HEK293 (cell line): ENCODE results near the gene PPFIBP1.
A peak's percentile ranks its signal among the peaks of the same experiment; 100 is the strongest.

Experiments
- CTCF ChIA-PET: fragments of 350-600 bp; formaldehyde crosslinking; extraction: SDS; loops from one replicate; lab custom pipeline; 2021; ENCODE audit warnings: antibody characterized with exemption; lab: Yijun Ruan, JAX
- POLR2A ChIA-PET: fragments of 300-600 bp; formaldehyde crosslinking; extraction: SDS; loops from one replicate; lab custom pipeline; 2020; ENCODE audit warnings: antibody characterized with exemption, inconsistent platforms; lab: Yijun Ruan, JAX
- H3K27ac ChIP-seq: fragments of 200-500 bp; sonication (Bioruptor generic); 2 replicates; pipeline ENCODE4 v1.5.1; 2014; ENCODE audit warnings: low read depth, low read length, control low read depth, inconsistent platforms; ENCODE audit errors: extremely low read depth
- H3K36me3 ChIP-seq, 2 experiments: fragments of 200-500 bp in 1 of 2; sonication (Bioruptor generic) in 1 of 2; 1 replicate in 1 of 2; 2 replicates in 1 of 2; pipeline ENCODE4 v1.5.1; 2014 to 2017; ENCODE audit warnings: inconsistent platforms in 2 of 2, low read length in 2 of 2; ENCODE audit not compliant: control insufficient read depth in 2 of 2, insufficient read depth in 1 of 2
- H3K4me1 ChIP-seq: fragments of 200-500 bp; sonication (Bioruptor generic); 2 replicates; pipeline ENCODE4 v1.5.1; 2014; ENCODE audit warnings: mild to moderate bottlenecking, low read length, inconsistent platforms; ENCODE audit not compliant: control insufficient read depth, insufficient read depth
- H3K4me3 ChIP-seq: 2 replicates; pipeline ENCODE4 v1.5.1; 2011; ENCODE audit warnings: low read depth, mild to moderate bottlenecking, control low read depth, low read length, moderate library complexity
- H3K9me3 ChIP-seq: fragments of 200-500 bp; sonication (Bioruptor generic); 2 replicates; pipeline ENCODE4 v1.5.1; 2014; ENCODE audit warnings: low read depth, low read length, inconsistent platforms; ENCODE audit not compliant: control insufficient read depth, insufficient read depth
- GLI2 ChIP-seq: fragments of 450-650 bp; formaldehyde crosslinking; IDR thresholded peaks from 2 replicates; pipeline ENCODE4; 2017; ENCODE audit warnings: missing biosample characterization, missing genetic modification characterization, low read depth, borderline replicate concordance
- GLIS1 ChIP-seq: fragments of 450-650 bp; formaldehyde crosslinking; IDR thresholded peaks from 2 replicates; pipeline ENCODE4 v1.5.1; 2016; ENCODE audit warnings: missing biosample characterization, missing genetic modification characterization
- MEIS1 ChIP-seq: sonication (generic); formaldehyde crosslinking; IDR thresholded peaks from 2 replicates; pipeline ENCODE4 v1.8.1; 2022; ENCODE audit warnings: missing genetic modification reagents, mild to moderate bottlenecking, borderline replicate concordance
- MZF1 ChIP-seq: fragments of 450-650 bp; formaldehyde crosslinking; IDR thresholded peaks from 2 replicates; pipeline ENCODE4 v1.5.1; 2017; ENCODE audit warnings: missing biosample characterization, missing genetic modification characterization, borderline replicate concordance
- OSR2 ChIP-seq: fragments of 450-650 bp; formaldehyde crosslinking; IDR thresholded peaks from 2 replicates; pipeline ENCODE4 v1.5.1; 2016; ENCODE audit warnings: missing biosample characterization, missing genetic modification characterization
- SP7 ChIP-seq: fragments of 450-650 bp; formaldehyde crosslinking; IDR thresholded peaks from 2 replicates; pipeline ENCODE4 v1.5.1; 2016; ENCODE audit warnings: missing biosample characterization, missing genetic modification characterization
- TRIM28 ChIP-seq: IDR thresholded peaks from 2 replicates; pipeline ENCODE4 v1.6.1; 2011; ENCODE audit warnings: low read length, control low read depth, borderline replicate concordance
- WT1 ChIP-seq: fragments of 450-650 bp; formaldehyde crosslinking; IDR thresholded peaks from 2 replicates; pipeline ENCODE4 v1.5.1; 2016; ENCODE audit warnings: missing biosample characterization, missing genetic modification characterization
- ZBTB20 ChIP-seq: fragments of 450-650 bp; formaldehyde crosslinking; IDR thresholded peaks from 2 replicates; pipeline ENCODE4 v1.5.1; 2016; ENCODE audit warnings: missing biosample characterization, missing genetic modification characterization
- ZFHX2 ChIP-seq: fragments of 450-650 bp; formaldehyde crosslinking; conservative IDR thresholded peaks from 2 replicates; pipeline ENCODE4 v1.5.1; 2016; ENCODE audit warnings: missing biosample characterization, missing genetic modification characterization
- ZIC2 ChIP-seq: fragments of 450-650 bp; formaldehyde crosslinking; IDR thresholded peaks from 2 replicates; pipeline ENCODE4 v1.5.1; 2016; ENCODE audit warnings: missing biosample characterization, missing genetic modification characterization
- ZNF121 ChIP-seq: fragments of 450-650 bp; formaldehyde crosslinking; IDR thresholded peaks from 2 replicates; pipeline ENCODE4 v1.5.1; 2016; ENCODE audit warnings: missing biosample characterization, missing genetic modification characterization
- ZNF248 ChIP-seq: fragments of 450-650 bp; formaldehyde crosslinking; IDR thresholded peaks from 2 replicates; pipeline ENCODE4 v1.5.1; 2017; ENCODE audit warnings: missing biosample characterization, missing genetic modification characterization
- ZNF302 ChIP-seq: fragments of 450-650 bp; formaldehyde crosslinking; IDR thresholded peaks from 2 replicates; pipeline ENCODE4 v1.5.1; 2016; ENCODE audit warnings: missing biosample characterization, missing genetic modification characterization, low read depth
- ZNF324 ChIP-seq: fragments of 450-650 bp; formaldehyde crosslinking; IDR thresholded peaks from 2 replicates; pipeline ENCODE4 v1.5.1; 2016; ENCODE audit warnings: missing biosample characterization, missing genetic modification characterization
- ZNF473 ChIP-seq: fragments of 450-650 bp; formaldehyde crosslinking; IDR thresholded peaks from 2 replicates; pipeline ENCODE4 v1.5.1; 2017; ENCODE audit warnings: missing biosample characterization, missing genetic modification characterization
- ZNF514 ChIP-seq: fragments of 450-650 bp; formaldehyde crosslinking; IDR thresholded peaks from 2 replicates; pipeline ENCODE4 v1.5.1; 2016; ENCODE audit warnings: missing biosample characterization, missing genetic modification characterization
- ZNF529 ChIP-seq: fragments of 450-650 bp; formaldehyde crosslinking; IDR thresholded peaks from 2 replicates; pipeline ENCODE4 v1.5.1; 2017; ENCODE audit warnings: missing genetic modification characterization, missing biosample characterization; ENCODE audit not compliant: insufficient replicate concordance
- ZNF660 ChIP-seq: fragments of 450-650 bp; IDR thresholded peaks from 2 replicates; pipeline ENCODE4 v1.5.1; 2018; ENCODE audit warnings: missing biosample characterization, mild to moderate bottlenecking, missing genetic modification characterization
- ZNF677 ChIP-seq: fragments of 450-650 bp; IDR thresholded peaks from 2 replicates; pipeline ENCODE4 v1.5.0; 2018; ENCODE audit warnings: missing biosample characterization, mild to moderate bottlenecking, missing genetic modification characterization, moderate library complexity
- ZSCAN23 ChIP-seq: fragments of 450-650 bp; formaldehyde crosslinking; IDR thresholded peaks from 2 replicates; pipeline ENCODE4 v1.5.1; 2016; ENCODE audit warnings: missing biosample characterization, missing genetic modification characterization
- TF ChIP-seq, protein P1 (sequence below): fragments of 450-650 bp; formaldehyde crosslinking; IDR thresholded peaks from 2 replicates; pipeline ENCODE4 v1.5.1; 2016; ENCODE audit warnings: missing biosample characterization, missing genetic modification characterization
- TF ChIP-seq, protein P2 (sequence below): fragments of 450-650 bp; formaldehyde crosslinking; IDR thresholded peaks from 2 replicates; pipeline ENCODE4 v1.5.1; 2016; ENCODE audit warnings: missing biosample characterization, missing genetic modification characterization
- TF ChIP-seq, protein P3 (sequence below): fragments of 450-650 bp; formaldehyde crosslinking; IDR thresholded peaks from 2 replicates; pipeline ENCODE4 v1.5.1; 2017; ENCODE audit warnings: missing biosample characterization, missing genetic modification characterization
- TF ChIP-seq, protein P4 (sequence below): fragments of 450-650 bp; formaldehyde crosslinking; optimal IDR thresholded peaks from 2 replicates; pipeline ENCODE3; 2016; ENCODE audit warnings: missing biosample characterization, mild to moderate bottlenecking, missing genetic modification characterization

Gene PPFIBP1

DNA sequence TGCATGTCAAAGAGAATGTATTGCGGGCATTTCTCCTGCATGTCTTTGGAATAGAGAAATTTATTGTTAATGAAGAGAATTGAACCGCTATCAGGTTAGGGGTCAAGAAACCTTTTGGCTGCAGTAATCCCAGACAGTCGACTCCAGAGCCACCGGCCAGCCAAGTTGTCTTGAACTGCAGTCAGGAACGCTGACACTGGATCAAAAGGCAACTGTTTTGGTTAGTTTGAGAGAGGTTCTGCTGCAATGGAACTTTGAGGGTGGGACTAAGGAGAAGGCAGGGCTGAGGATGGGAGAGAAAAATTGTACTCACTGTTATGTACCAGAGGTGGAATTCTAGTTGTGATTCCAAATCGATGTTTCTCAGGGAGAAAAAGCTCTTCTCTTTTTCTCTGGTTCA is 28.2 kb downstream of the PPFIBP1 start:
- TF ChIP-seq, protein P1, sequence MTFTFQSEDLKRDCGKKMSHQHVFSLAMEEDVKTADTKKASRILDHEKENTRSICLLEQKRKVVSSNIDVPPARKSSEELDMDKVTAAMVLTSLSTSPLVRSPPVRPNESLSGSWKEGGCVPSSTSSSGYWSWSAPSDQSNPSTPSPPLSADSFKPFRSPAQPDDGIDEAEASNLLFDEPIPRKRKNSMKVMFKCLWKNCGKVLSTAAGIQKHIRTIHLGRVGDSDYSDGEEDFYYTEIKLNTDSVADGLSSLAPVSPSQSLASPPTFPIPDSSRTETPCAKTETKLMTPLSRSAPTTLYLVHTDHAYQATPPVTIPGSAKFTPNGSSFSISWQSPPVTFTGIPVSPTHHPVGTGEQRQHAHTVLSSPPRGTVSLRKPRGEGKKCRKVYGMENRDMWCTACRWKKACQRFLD: no peak
- TF ChIP-seq SP7 (no peak), ZSCAN23 (tag by site-specific recombination) (no peak), MEIS1 (CRISPR knock-in tag) (no peak), ZNF248 (tag by site-specific recombination) (no peak), GLI2 (tag by site-specific recombination) (no peak), ZNF529 (tag by site-specific recombination) (no peak), ZNF121 (tag by site-specific recombination) (no peak), ZNF677 (tag by site-specific recombination) (no peak)
- TF ChIP-seq, protein P2, sequence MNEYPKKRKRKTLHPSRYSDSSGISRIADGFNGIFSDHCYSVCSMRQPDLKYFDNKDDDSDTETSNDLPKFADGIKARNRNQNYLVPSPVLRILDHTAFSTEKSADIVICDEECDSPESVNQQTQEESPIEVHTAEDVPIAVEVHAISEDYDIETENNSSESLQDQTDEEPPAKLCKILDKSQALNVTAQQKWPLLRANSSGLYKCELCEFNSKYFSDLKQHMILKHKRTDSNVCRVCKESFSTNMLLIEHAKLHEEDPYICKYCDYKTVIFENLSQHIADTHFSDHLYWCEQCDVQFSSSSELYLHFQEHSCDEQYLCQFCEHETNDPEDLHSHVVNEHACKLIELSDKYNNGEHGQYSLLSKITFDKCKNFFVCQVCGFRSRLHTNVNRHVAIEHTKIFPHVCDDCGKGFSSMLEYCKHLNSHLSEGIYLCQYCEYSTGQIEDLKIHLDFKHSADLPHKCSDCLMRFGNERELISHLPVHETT: no peak
- Histone ChIP-seq H3K4me3 (no peak overlapping the region), H3K27ac (no peak overlapping the region), H3K36me3 (no peaks in the 10 kb centered on the region), H3K4me1 (peaks cover 29% of the 10 kb centered on the region), H3K9me3 (no peaks in the 10 kb centered on the region)
- POLR2A ChIA-PET: no interaction called here
- CTCF ChIA-PET: interaction anchor here (0.5 kb wide), 1 partner anchor 25 kb away, joined by 3 read pairs; no protein-coding TSS in a partner anchor

DNA sequence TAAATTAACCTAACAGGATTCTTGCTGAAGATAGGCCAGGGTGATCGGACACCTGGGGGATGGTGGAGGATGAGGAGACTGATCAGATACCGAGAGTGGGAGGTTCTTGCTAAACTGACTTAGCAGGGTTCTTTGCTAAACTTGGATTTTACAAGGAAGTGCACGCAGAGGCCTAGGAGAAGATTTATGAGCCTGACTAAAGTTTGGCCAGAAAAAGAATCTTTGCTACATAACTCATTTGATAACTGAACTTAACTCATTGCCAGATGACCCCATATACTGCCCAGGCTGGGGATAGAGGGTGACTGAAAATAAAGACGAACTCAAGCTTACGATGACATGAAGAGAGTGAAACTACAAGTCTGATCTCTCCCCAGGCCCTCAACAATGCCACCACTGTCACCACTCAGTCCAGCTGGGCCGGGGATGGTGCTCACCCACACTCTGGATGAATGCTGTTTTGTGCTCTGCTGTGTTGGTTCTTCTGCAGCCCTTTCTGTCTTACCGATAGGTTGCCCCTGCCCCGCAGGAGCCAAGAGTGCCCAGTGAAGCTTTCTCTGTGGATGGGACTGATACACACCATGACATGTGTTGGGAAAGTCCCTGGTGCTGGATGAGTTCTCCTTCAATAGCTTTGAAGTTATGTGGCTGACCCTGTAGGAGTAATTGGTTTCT is 29.0 kb downstream of the PPFIBP1 start:
- ChIA-PET POLR2A (no interaction called here), CTCF (interaction anchor here (0.6 to 1.2 kb wide), 3 partner anchors 14 to 624 kb away, joined by 3 to 4 read pairs (median 3); no protein-coding TSS in a partner anchor)
- Histone ChIP-seq H3K4me1 (peaks cover 29% of the 10 kb centered on the region), H3K36me3 (no peaks in the 10 kb centered on the region), H3K27ac (no peak overlapping the region; the same call in 1 of the 2 replicates)
- TF ChIP-seq TRIM28 (no peak), MZF1 (peak; percentile 58; the same call in 1 of the 2 replicates), ZBTB20 (no peak), ZNF514 (no peak), ZIC2 (tag by site-specific recombination) (peak; percentile 57), ZFHX2 (tag by site-specific recombination) (peak; percentile 8; the same call in 1 of the 2 replicates), GLIS1 (tag by site-specific recombination) (no peak), ZNF473 (no peak), OSR2 (tag by site-specific recombination) (no peak), ZNF302 (no peak), ZNF324 (tag by site-specific recombination) (no peak), WT1 (tag by site-specific recombination) (no peak), ZNF660 (tag by site-specific recombination) (no peak)
- TF ChIP-seq, protein P3, sequence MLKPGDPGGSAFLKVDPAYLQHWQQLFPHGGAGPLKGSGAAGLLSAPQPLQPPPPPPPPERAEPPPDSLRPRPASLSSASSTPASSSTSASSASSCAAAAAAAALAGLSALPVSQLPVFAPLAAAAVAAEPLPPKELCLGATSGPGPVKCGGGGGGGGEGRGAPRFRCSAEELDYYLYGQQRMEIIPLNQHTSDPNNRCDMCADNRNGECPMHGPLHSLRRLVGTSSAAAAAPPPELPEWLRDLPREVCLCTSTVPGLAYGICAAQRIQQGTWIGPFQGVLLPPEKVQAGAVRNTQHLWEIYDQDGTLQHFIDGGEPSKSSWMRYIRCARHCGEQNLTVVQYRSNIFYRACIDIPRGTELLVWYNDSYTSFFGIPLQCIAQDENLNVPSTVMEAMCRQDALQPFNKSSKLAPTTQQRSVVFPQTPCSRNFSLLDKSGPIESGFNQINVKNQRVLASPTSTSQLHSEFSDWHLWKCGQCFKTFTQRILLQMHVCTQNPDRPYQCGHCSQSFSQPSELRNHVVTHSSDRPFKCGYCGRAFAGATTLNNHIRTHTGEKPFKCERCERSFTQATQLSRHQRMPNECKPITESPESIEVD: peak; percentile 29; the same call in 1 of the 2 replicates
- TF ChIP-seq, protein P4, sequence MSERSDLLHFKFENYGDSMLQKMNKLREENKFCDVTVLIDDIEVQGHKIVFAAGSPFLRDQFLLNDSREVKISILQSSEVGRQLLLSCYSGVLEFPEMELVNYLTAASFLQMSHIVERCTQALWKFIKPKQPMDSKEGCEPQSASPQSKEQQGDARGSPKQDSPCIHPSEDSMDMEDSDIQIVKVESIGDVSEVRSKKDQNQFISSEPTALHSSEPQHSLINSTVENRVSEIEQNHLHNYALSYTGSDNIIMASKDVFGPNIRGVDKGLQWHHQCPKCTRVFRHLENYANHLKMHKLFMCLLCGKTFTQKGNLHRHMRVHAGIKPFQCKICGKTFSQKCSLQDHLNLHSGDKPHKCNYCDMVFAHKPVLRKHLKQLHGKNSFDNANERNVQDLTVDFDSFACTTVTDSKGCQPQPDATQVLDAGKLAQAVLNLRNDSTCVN (tag by site-specific recombination): no peak
- TF ChIP-seq, all 188 proteins: peak for 4
- Histone ChIP-seq H3K4me3 (no peak overlapping the region), H3K9me3 (no peaks in the 10 kb centered on the region)
